SK-N-SH (cell line): ENCODE measurements around the gene COX5B.

Source experiments
- CHD2 ChIP-seq: fragments of 150-350 bp; IDR thresholded peaks from 2 replicates; pipeline ENCODE4 v1.6.1; 2018; ENCODE audit warnings: low read length; ENCODE audit not compliant: partially characterized antibody
- CTCF ChIP-seq: fragments of 200-600 bp; sonication (generic); IDR thresholded peaks from 2 replicates; pipeline ENCODE4 v1.6.1; 2017; ENCODE audit warnings: antibody characterized with exemption, mild to moderate bottlenecking, moderate library complexity
- ELF1 ChIP-seq: IDR thresholded peaks from 2 replicates; pipeline ENCODE4 v1.4.0; 2012
- EP300 ChIP-seq, 2 experiments: IDR thresholded peaks; 2 replicates each; pipeline versions ENCODE4 v1.4.0 to v1.6.1; 2012; ENCODE audit warnings: borderline replicate concordance in 1 of 2, low read depth in 1 of 2, low read length in 1 of 2
- GATA2 ChIP-seq: sonication (generic); formaldehyde crosslinking; IDR thresholded peaks from 2 replicates; pipeline ENCODE4 v1.5.0; 2020; ENCODE audit warnings: mild to moderate bottlenecking, missing genetic modification reagents
- IRF3 ChIP-seq: fragments of 150-350 bp; IDR thresholded peaks from 2 replicates; pipeline ENCODE4 v1.6.1; 2016; ENCODE audit warnings: mild to moderate bottlenecking, low read depth, low read length
- MAX ChIP-seq: IDR thresholded peaks from 2 replicates; pipeline ENCODE4 v1.4.0; 2012; ENCODE audit warnings: low read depth
- NRF1 ChIP-seq: IDR thresholded peaks from 2 replicates; pipeline ENCODE4 v1.6.1; 2012; ENCODE audit warnings: low read depth, mild to moderate bottlenecking, low read length
- RCOR1 ChIP-seq: fragments of 150-350 bp; IDR thresholded peaks from 2 replicates; pipeline ENCODE4 v1.6.1; 2017; ENCODE audit warnings: antibody characterized with exemption, low read length
- REST ChIP-seq: IDR thresholded peaks from 2 replicates; pipeline ENCODE4 v1.6.1; 2012; ENCODE audit warnings: mild to moderate bottlenecking, low read depth, low read length, moderate library complexity
- TCF12 ChIP-seq: IDR thresholded peaks from 2 replicates; pipeline ENCODE4 v1.4.0; 2012
- USF1 ChIP-seq: IDR thresholded peaks from 2 replicates; pipeline ENCODE4 v1.4.0; 2012; ENCODE audit warnings: low read depth, borderline replicate concordance
- USF2 ChIP-seq: fragments of 150-350 bp; IDR thresholded peaks from 2 replicates; pipeline ENCODE4 v1.6.1; 2017; ENCODE audit warnings: antibody characterized with exemption, low read length, low read depth, borderline replicate concordance
- YY1 ChIP-seq: IDR thresholded peaks from 2 replicates; pipeline ENCODE4 v1.4.0; 2012; ENCODE audit warnings: low read depth, mild to moderate bottlenecking

- TF ChIP-seq TCF12 (no peak), YY1 (no peak), CTCF (no peak), CHD2 (no peak), RCOR1 (no peak), REST (no peak), MAX (no peak), EP300 (IDR thresholded peaks at IDR 0.05; ENCODE audit: borderline replicate concordance in 1 of 2, low read depth in 1 of 2, low read length in 1 of 2) (no peak), ELF1 (no peak), USF2 (no peak), IRF3 (no peak), NRF1 (no peak), USF1 (no peak), GATA2 (no peak)
Observed at GRCh38 chr2:97654791-97655190, 8.9 kb downstream of the COX5B start.
